ENCODE measurements around the gene SCN4B.

The SCN4B gene

GRCh38 chr11:118175031-118175992 is 22.7 kb upstream of the SCN4B start:
- peak; percentile 31 for DNase-seq (ENCODE audit: insufficient read length, low spot score)
- peak; percentile 88 for FAIRE-seq

- DNase-seq (ENCODE audit: insufficient read length, low spot score), result no peak
- no peak for FAIRE-seq
Measured at GRCh38 chr11:118174006-118174567, 21.5 kb upstream of the SCN4B start.

- FAIRE-seq (no peak), DNase-seq (ENCODE audit: insufficient read length, low spot score) (no peak)
Measured at GRCh38 chr11:118172356-118172755, 19.7 kb upstream of the SCN4B start.

- DNase-seq (ENCODE audit: insufficient read length, low spot score) (peak; percentile 84), FAIRE-seq (peak; percentile 62)
Measured at GRCh38 chr11:118171269-118172062, 18.8 kb upstream of the SCN4B start.

GRCh38 chr11:118170882-118171268 is 18.3 kb upstream of the SCN4B start:
- no peak for DNase-seq (ENCODE audit: insufficient read length, low spot score)
- FAIRE-seq, result no peak

GRCh38 chr11:118170231-118170630 is 17.6 kb upstream of the SCN4B start:
- DNase-seq (ENCODE audit: insufficient read length, low spot score) (no peak), FAIRE-seq (no peak)

GRCh38 chr11:118169300-118170140 is 16.9 kb upstream of the SCN4B start:
- no peak for FAIRE-seq

GRCh38 chr11:118168751-118169150 is 16.1 kb upstream of the SCN4B start:
- FAIRE-seq (no peak), DNase-seq (ENCODE audit: insufficient read length, low spot score) (no peak)

More at GRCh38 chr11:118169300-118170140, 16.9 kb upstream of the SCN4B start:
- no peak for DNase-seq (ENCODE audit: insufficient read length, low spot score)

- DNase-seq (ENCODE audit: insufficient read length, low spot score) (no peak), FAIRE-seq (no peak)
Measured at GRCh38 chr11:118168316-118168715, 15.7 kb upstream of the SCN4B start.

GRCh38 chr11:118167906-118168305 is 15.3 kb upstream of the SCN4B start:
- DNase-seq (ENCODE audit: insufficient read length, low spot score) (no peak), FAIRE-seq (no peak)

GRCh38 chr11:118167253-118167652 is 14.6 kb upstream of the SCN4B start:
- FAIRE-seq (no peak), DNase-seq (ENCODE audit: insufficient read length, low spot score) (no peak)

GRCh38 chr11:118166641-118167040 is 14.0 kb upstream of the SCN4B start:
- FAIRE-seq (no peak), DNase-seq (ENCODE audit: insufficient read length, low spot score) (no peak)

- no peak for FAIRE-seq
- no peak for DNase-seq (ENCODE audit: insufficient read length, low spot score)
Measured at GRCh38 chr11:118164885-118165284, 12.3 kb upstream of the SCN4B start.

GRCh38 chr11:118163494-118163893 is 10.9 kb upstream of the SCN4B start:
- FAIRE-seq, result no peak
- DNase-seq (ENCODE audit: insufficient read length, low spot score), result no peak

- DNase-seq (ENCODE audit: insufficient read length, low spot score), result no peak
- FAIRE-seq, result no peak
Measured at GRCh38 chr11:118162846-118163245, 10.2 kb upstream of the SCN4B start.

GRCh38 chr11:118161786-118162185 is 9.2 kb upstream of the SCN4B start:
- FAIRE-seq (no peak), DNase-seq (ENCODE audit: insufficient read length, low spot score) (no peak)

GRCh38 chr11:118157186-118157895 is 4.7 kb upstream of the SCN4B start:
- no peak for DNase-seq (ENCODE audit: insufficient read length, low spot score)
- FAIRE-seq, result no peak

- DNase-seq (ENCODE audit: insufficient read length, low spot score), result no peak
Measured at GRCh38 chr11:118156531-118157185, 4.0 kb upstream of the SCN4B start.

More at GRCh38 chr11:118156531-118157185, 4.0 kb upstream of the SCN4B start:
- no peak for FAIRE-seq
